DMS79 (cell line): ENCODE results near the gene CLIC4.
"Not testable (repeated sequence)": the region's sequence is repeated elsewhere in the genome, so short reads cannot be mapped to it uniquely, and the experiment has no call there.

Source experiments
- DNase-seq: peaks from one replicate; lab custom pipeline; 2025; lab: John Stamatoyannopoulos, UW

CLIC4 gene

GRCh38 chr1:24745711-24746413, 615 bp downstream of the CLIC4 start:
- DNase-seq: peak; percentile 36

GRCh38 chr1:24748191-24749121, 3.2 kb downstream of the CLIC4 start:
- DNase-seq: no peak

- DNase-seq: no peak
Observed at GRCh38 chr1:24749252-24749651, 4.0 kb downstream of the CLIC4 start.

- no peak for DNase-seq
Observed at GRCh38 chr1:24749886-24750285, 4.6 kb downstream of the CLIC4 start.

GRCh38 chr1:24751833-24752232, 6.6 kb downstream of the CLIC4 start:
- DNase-seq: no peak

GRCh38 chr1:24752305-24752704, 7.1 kb downstream of the CLIC4 start:
- no peak for DNase-seq

GRCh38 chr1:24754229-24754628, 9.0 kb downstream of the CLIC4 start:
- DNase-seq: no peak

- DNase-seq: not testable (repeated sequence)
Observed at GRCh38 chr1:24755323-24755722, 10.1 kb downstream of the CLIC4 start.

GRCh38 chr1:24756395-24756794, 11.1 kb downstream of the CLIC4 start:
- DNase-seq: no peak

- DNase-seq: no peak
Observed at GRCh38 chr1:24759492-24759891, 14.2 kb downstream of the CLIC4 start.

GRCh38 chr1:24761582-24761981, 16.3 kb downstream of the CLIC4 start:
- DNase-seq: no peak

- DNase-seq: no peak
Observed at GRCh38 chr1:24762133-24762676, 17.0 kb downstream of the CLIC4 start.

- DNase-seq: no peak
Observed at GRCh38 chr1:24763671-24764070, 18.4 kb downstream of the CLIC4 start.

GRCh38 chr1:24764439-24764838, 19.2 kb downstream of the CLIC4 start:
- no peak for DNase-seq

- DNase-seq: no peak
Observed at GRCh38 chr1:24764848-24765247, 19.6 kb downstream of the CLIC4 start.

GRCh38 chr1:24765308-24765988, 20.2 kb downstream of the CLIC4 start:
- no peak for DNase-seq

- DNase-seq: no peak
Observed at GRCh38 chr1:24767351-24767750, 22.1 kb downstream of the CLIC4 start.

GRCh38 chr1:24768873-24769605, 23.8 kb downstream of the CLIC4 start:
- DNase-seq: no peak

- no peak for DNase-seq
Observed at GRCh38 chr1:24769656-24770651, 24.7 kb downstream of the CLIC4 start.

- DNase-seq: no peak
Observed at GRCh38 chr1:24770881-24771280, 25.6 kb downstream of the CLIC4 start.
